Keratinocyte (primary cell): ENCODE data around the gene CD44. TPM values are rescaled to one million over a fixed set of nuclear protein-coding genes. Genes with fewer than 3 reads are reported as not detected.

Experiments used
- DNase-seq: peaks from one replicate; pipeline ENCODE4 v3.0.0-alpha.2; 2011; ENCODE audit warnings: low read depth, missing footprints, low spot score
- FAIRE-seq: peaks from 2 replicates; lab custom pipeline; 2011; peaks lifted over from hg19 to GRCh38; lab: Jason Lieb, UNC
- H2AFZ ChIP-seq: 2 replicates; pipeline ENCODE4 v1.6.0; 2012; ENCODE audit warnings: low read length, control low read depth, inconsistent platforms; ENCODE audit not compliant: control insufficient read depth
- H3K27ac ChIP-seq: 2 replicates; pipeline ENCODE4 v1.5.1; 2011; ENCODE audit warnings: low read length; ENCODE audit not compliant: control insufficient read depth, insufficient read depth
- H3K27me3 ChIP-seq: 3 replicates; pipeline ENCODE4 v1.6.0; 2011; ENCODE audit warnings: low read length; ENCODE audit not compliant: control insufficient read depth, insufficient read depth; ENCODE audit errors: extremely low read depth
- H3K36me3 ChIP-seq, 2 experiments: 2 replicates in 1 of 2; 3 replicates in 1 of 2; pipeline ENCODE4 v1.5.1; 2011; ENCODE audit warnings: low read length in 2 of 2, mild to moderate bottlenecking in 1 of 2; ENCODE audit not compliant: control insufficient read depth in 2 of 2, insufficient read depth in 2 of 2; ENCODE audit errors: extremely low read depth in 1 of 2
- H3K4me1 ChIP-seq: 3 replicates; pipeline ENCODE4 v1.5.1; 2011; ENCODE audit warnings: low read length; ENCODE audit not compliant: control insufficient read depth, insufficient read depth; ENCODE audit errors: extremely low read depth
- H3K4me2 ChIP-seq: 3 replicates; pipeline ENCODE4 v1.6.0; 2011; ENCODE audit warnings: low read depth, low read length; ENCODE audit not compliant: control insufficient read depth, insufficient read depth; ENCODE audit errors: extremely low read depth
- H3K4me3 ChIP-seq, 3 experiments: fragments of 200-600 bp in 1 of 3; sonication (generic) in 1 of 3; 2 replicates in 2 of 3; 3 replicates in 1 of 3; pipeline ENCODE4 v1.5.1; 2011 to 2016; ENCODE audit warnings: low read length in 3 of 3, mild to moderate bottlenecking in 3 of 3, control low read depth in 2 of 3, inconsistent platforms in 1 of 3, low read depth in 1 of 3, mixed read lengths in 1 of 3, mixed run types in 1 of 3, moderate library complexity in 1 of 3; ENCODE audit not compliant: control insufficient read depth in 2 of 3, insufficient read depth in 2 of 3; ENCODE audit errors: extremely low read depth in 1 of 3
- H3K79me2 ChIP-seq: 2 replicates; pipeline ENCODE4 v1.6.0; 2012; ENCODE audit warnings: low read length; ENCODE audit not compliant: control insufficient read depth, insufficient read depth
- H3K9ac ChIP-seq: 3 replicates; pipeline ENCODE4 v1.6.0; 2011; ENCODE audit warnings: low read length; ENCODE audit not compliant: control insufficient read depth, insufficient read depth; ENCODE audit errors: extremely low read depth
- H3K9me1 ChIP-seq: 3 replicates; pipeline ENCODE4 v1.6.0; 2011; ENCODE audit warnings: low read length; ENCODE audit not compliant: control insufficient read depth, insufficient read depth; ENCODE audit errors: extremely low read depth
- H3K9me3 ChIP-seq: 2 replicates; pipeline ENCODE4 v1.5.1; 2012; ENCODE audit warnings: low read depth, low read length; ENCODE audit not compliant: control insufficient read depth
- H4K20me1 ChIP-seq: 3 replicates; pipeline ENCODE4 v1.6.0; 2011; ENCODE audit warnings: low read length; ENCODE audit not compliant: control insufficient read depth, insufficient read depth; ENCODE audit errors: extremely low read depth
- EZH2 ChIP-seq: IDR thresholded peaks from one replicate; pipeline ENCODE4 v1.6.1; 2012; ENCODE audit warnings: inconsistent platforms, mild to moderate bottlenecking, low read length, moderate library complexity
- dilution Hi-C: fragments of 300-500 bp; cut with MboI; formaldehyde crosslinking; loops from one replicate; pipeline ENCODE4 v1.7.0; 2020; ENCODE audit warnings: low sequenced_read_pairs; ENCODE audit not compliant: extremely low pct_ligation_motif_present
- polyA plus RNA-seq, 5 experiments: library from polyadenylated mRNA; depleted of rRNA in 3 of 5; stranded (reverse) in 3 of 5; stranded (forward) in 1 of 5; unstranded in 1 of 5; fragments of >200 nt; gene quantifications; 1 replicate in 1 of 5; 2 replicates in 3 of 5; 3 replicates in 1 of 5; pipeline versions ENCODE4 v1.2.1 to v1.2.3, GENCODE V29; 2011 to 2012; ENCODE audit warnings: missing spikeins in 2 of 5, low read depth in 1 of 5, low replicate concordance in 1 of 5
- TF ChIP-seq, protein P1 (sequence below), 3 experiments: IDR thresholded peaks in 1 of 3; conservative IDR thresholded peaks in 1 of 3; optimal IDR thresholded peaks in 1 of 3; 2 replicates in 2 of 3; 3 replicates in 1 of 3; pipeline versions ENCODE3 to v1.5.1; 2011; ENCODE audit warnings: low read length in 3 of 3, mild to moderate bottlenecking in 3 of 3, moderate library complexity in 2 of 3, control low read depth in 1 of 3, inconsistent platforms in 1 of 3; ENCODE audit not compliant: insufficient read depth in 2 of 3; ENCODE audit errors: extremely low read depth in 1 of 3

CD44 gene
- polyA plus RNA-seq, 1 donor (not counting 4 experiments of a cell fraction or from before 2014, with no cell fraction given), result 2,038 TPM

DNA sequence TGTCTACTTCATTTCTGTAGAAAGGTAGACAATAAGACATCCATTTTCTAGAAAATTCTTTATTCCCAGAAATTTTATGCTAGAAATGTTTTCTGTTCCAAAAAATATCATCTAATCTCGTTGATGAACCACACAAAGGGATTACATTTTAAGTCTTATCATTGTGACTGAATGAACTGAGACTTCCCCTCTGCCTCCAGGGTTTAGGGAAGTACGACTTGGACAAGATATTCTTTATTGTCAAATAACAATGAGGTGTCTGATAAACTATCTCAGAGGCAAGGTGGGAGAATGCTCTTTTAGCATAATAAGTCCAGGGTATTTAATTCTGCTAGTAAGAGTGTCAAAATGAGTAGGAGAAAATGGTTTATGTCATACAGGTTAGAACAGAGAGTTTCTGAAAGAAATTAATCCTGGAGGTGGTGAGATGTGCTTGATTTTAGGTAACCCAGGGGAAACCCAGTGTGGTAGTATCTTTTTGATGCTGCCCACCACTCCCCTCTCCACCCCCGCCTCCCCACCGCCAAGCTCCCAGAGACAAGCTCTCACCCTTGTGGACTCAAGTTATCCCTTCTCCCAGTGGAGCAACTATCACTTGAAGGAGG is 100.6 kb downstream of the CD44 start:
- H3K36me3 ChIP-seq, result no peaks in the 10 kb centered on the region
- H3K9me3 ChIP-seq, result no peaks in the 10 kb centered on the region
- H3K79me2 ChIP-seq, result no peaks in the 10 kb centered on the region
- TF ChIP-seq, protein P1, sequence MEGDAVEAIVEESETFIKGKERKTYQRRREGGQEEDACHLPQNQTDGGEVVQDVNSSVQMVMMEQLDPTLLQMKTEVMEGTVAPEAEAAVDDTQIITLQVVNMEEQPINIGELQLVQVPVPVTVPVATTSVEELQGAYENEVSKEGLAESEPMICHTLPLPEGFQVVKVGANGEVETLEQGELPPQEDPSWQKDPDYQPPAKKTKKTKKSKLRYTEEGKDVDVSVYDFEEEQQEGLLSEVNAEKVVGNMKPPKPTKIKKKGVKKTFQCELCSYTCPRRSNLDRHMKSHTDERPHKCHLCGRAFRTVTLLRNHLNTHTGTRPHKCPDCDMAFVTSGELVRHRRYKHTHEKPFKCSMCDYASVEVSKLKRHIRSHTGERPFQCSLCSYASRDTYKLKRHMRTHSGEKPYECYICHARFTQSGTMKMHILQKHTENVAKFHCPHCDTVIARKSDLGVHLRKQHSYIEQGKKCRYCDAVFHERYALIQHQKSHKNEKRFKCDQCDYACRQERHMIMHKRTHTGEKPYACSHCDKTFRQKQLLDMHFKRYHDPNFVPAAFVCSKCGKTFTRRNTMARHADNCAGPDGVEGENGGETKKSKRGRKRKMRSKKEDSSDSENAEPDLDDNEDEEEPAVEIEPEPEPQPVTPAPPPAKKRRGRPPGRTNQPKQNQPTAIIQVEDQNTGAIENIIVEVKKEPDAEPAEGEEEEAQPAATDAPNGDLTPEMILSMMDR (optimal IDR thresholded peaks at IDR 0.05 in 1 of 3, IDR thresholded peaks at IDR 0.05 in 1 of 3, conservative IDR thresholded peaks at IDR 0.05 in 1 of 3; ENCODE audit: extremely low read depth in 1 of 3, insufficient read depth in 2 of 3, low read length in 3 of 3), result no peak
- no peak for TF ChIP-seq EZH2
- dilution Hi-C loops, result no loop called here
- H4K20me1 ChIP-seq, result no peaks in the 10 kb centered on the region
- DNase-seq (no peak), FAIRE-seq (no peak)
- no peak overlapping the region for H3K4me2 ChIP-seq
- H3K27ac ChIP-seq, result no peak overlapping the region
- H2AFZ ChIP-seq, result no peak overlapping the region
- H3K27me3 ChIP-seq, result no peaks in the 10 kb centered on the region
- H3K4me1 ChIP-seq, result peaks cover 32% of the 10 kb centered on the region
- H3K9me1 ChIP-seq, result no peaks in the 10 kb centered on the region
- no peak overlapping the region for H3K4me3 ChIP-seq
- H3K9ac ChIP-seq, result no peak overlapping the region

DNA sequence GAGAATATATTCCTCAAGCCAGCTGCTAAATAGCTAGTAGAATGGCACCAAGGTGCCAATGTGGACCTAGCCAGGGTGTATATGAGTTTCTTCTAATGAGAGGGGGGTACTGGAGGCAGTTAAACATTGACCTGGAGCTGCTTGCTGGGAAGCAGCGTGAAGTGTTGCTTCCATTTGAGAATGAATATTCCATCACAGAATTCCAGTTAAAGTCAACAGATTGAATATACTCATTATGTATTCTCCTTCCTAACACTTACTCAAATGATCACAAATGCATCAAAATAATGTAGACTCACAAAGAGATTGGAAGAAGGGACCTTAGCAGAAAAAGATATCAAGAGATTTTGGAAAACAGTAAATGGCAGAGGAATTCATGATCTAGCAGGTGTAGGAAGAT is 102.1 kb downstream of the CD44 start:
- Histone ChIP-seq H4K20me1 (no peaks in the 10 kb centered on the region), H3K9me1 (no peaks in the 10 kb centered on the region), H3K9ac (no peak overlapping the region), H3K4me3 (no peak overlapping the region), H3K79me2 (no peaks in the 10 kb centered on the region), H3K27me3 (no peaks in the 10 kb centered on the region), H3K27ac (no peak overlapping the region), H3K36me3 (no peaks in the 10 kb centered on the region), H3K9me3 (no peaks in the 10 kb centered on the region), H3K4me1 (peaks cover 20% of the 10 kb centered on the region), H2AFZ (no peak overlapping the region), H3K4me2 (no peak overlapping the region)
- dilution Hi-C loops, result no loop called here
- no peak for FAIRE-seq
- DNase-seq, result no peak
- TF ChIP-seq EZH2, result no peak
- TF ChIP-seq, protein P1 (optimal IDR thresholded peaks at IDR 0.05 in 1 of 3, IDR thresholded peaks at IDR 0.05 in 1 of 3, conservative IDR thresholded peaks at IDR 0.05 in 1 of 3; ENCODE audit: extremely low read depth in 1 of 3, insufficient read depth in 2 of 3, low read length in 3 of 3), result no peak
